Measurements from ENCODE around the gene MRPL12.

MRPL12 gene

GRCh38 chr17:81681672-81682071, 21.5 kb upstream of the MRPL12 start:
- Histone ChIP-seq H3K27ac (replicated peaks) (no peak overlapping the region), H3K27me3 (ENCODE audit: insufficient read depth, poor library complexity, severe bottlenecking) (no peaks in the 10 kb centered on the region), H3K4me3 (replicated peaks; ENCODE audit: insufficient read depth, low read length) (no peak overlapping the region)
- no peak for DNase-seq (ENCODE audit: low read depth in 1 of 2, low spot score in 1 of 2)
- TF ChIP-seq REST (IDR thresholded peaks at IDR 0.05; ENCODE audit: insufficient replicate concordance, low read depth): no peak

GRCh38 chr17:81682565-81683207, 20.5 kb upstream of the MRPL12 start:
- peak overlapping the region; percentile 97 for H3K4me3 ChIP-seq (replicated peaks; ENCODE audit: insufficient read depth, low read length)
- H3K27me3 ChIP-seq (ENCODE audit: insufficient read depth, poor library complexity, severe bottlenecking): no peaks in the 10 kb centered on the region
- no peak for DNase-seq (ENCODE audit: low read depth in 1 of 2, low spot score in 1 of 2)
- TF ChIP-seq POLR2AphosphoS5 (IDR thresholded peaks at IDR 0.05; ENCODE audit: low read depth): no peak
- TF ChIP-seq GABPA (IDR thresholded peaks at IDR 0.05; ENCODE audit: low read depth): no peak
- no peak for TF ChIP-seq REST (IDR thresholded peaks at IDR 0.05; ENCODE audit: insufficient replicate concordance, low read depth)
- no peak for TF ChIP-seq SPI1 (IDR thresholded peaks at IDR 0.05; ENCODE audit: borderline replicate concordance, low read depth)
- TF ChIP-seq, protein P1, sequence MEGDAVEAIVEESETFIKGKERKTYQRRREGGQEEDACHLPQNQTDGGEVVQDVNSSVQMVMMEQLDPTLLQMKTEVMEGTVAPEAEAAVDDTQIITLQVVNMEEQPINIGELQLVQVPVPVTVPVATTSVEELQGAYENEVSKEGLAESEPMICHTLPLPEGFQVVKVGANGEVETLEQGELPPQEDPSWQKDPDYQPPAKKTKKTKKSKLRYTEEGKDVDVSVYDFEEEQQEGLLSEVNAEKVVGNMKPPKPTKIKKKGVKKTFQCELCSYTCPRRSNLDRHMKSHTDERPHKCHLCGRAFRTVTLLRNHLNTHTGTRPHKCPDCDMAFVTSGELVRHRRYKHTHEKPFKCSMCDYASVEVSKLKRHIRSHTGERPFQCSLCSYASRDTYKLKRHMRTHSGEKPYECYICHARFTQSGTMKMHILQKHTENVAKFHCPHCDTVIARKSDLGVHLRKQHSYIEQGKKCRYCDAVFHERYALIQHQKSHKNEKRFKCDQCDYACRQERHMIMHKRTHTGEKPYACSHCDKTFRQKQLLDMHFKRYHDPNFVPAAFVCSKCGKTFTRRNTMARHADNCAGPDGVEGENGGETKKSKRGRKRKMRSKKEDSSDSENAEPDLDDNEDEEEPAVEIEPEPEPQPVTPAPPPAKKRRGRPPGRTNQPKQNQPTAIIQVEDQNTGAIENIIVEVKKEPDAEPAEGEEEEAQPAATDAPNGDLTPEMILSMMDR (IDR thresholded peaks at IDR 0.05; ENCODE audit: insufficient read depth, low read length): no peak
- H3K27ac ChIP-seq (replicated peaks): peak overlapping the region; percentile 84

GRCh38 chr17:81683208-81683583, 20.0 kb upstream of the MRPL12 start:
- peak overlapping the region; percentile 97 for H3K4me3 ChIP-seq (replicated peaks; ENCODE audit: insufficient read depth, low read length)
- H3K27ac ChIP-seq (replicated peaks): peak overlapping the region; percentile 84
- TF ChIP-seq POLR2AphosphoS5 (IDR thresholded peaks at IDR 0.05; ENCODE audit: low read depth) (no peak), REST (IDR thresholded peaks at IDR 0.05; ENCODE audit: insufficient replicate concordance, low read depth) (no peak), GABPA (IDR thresholded peaks at IDR 0.05; ENCODE audit: low read depth) (no peak), SPI1 (IDR thresholded peaks at IDR 0.05; ENCODE audit: borderline replicate concordance, low read depth) (peak; percentile 58; the same call in 1 of the 2 replicates)
- TF ChIP-seq, protein P1 (IDR thresholded peaks at IDR 0.05; ENCODE audit: insufficient read depth, low read length): no peak
- no peak for DNase-seq (ENCODE audit: low read depth in 1 of 2, low spot score in 1 of 2)
- H3K27me3 ChIP-seq (ENCODE audit: insufficient read depth, poor library complexity, severe bottlenecking): no peaks in the 10 kb centered on the region

Measured in HL-60 (cell line).